ENCODE results near the gene CDH4.

Gene CDH4

GRCh38 chr20:61844621-61845020 lies 592.6 kb downstream of the CDH4 start:
- no CpG with 5 or more reads among the region's 17 CpGs for WGBS (ENCODE audit: extremely low coverage, insufficient coverage, insufficient read length)
- Histone ChIP-seq H4K8ac (ENCODE audit: low read depth, low read length) (no peak overlapping the region), H2AFZ (ENCODE audit: insufficient read depth, low read length, poor library complexity) (no peak overlapping the region), H3K36me3 (ENCODE audit: control insufficient read depth in 1 of 2, insufficient read depth in 2 of 2, low read length in 2 of 2) (no peaks in the 10 kb centered on the region), H3K18ac (ENCODE audit: low read length) (no peak overlapping the region), H3K79me1 (ENCODE audit: low read length) (no peaks in the 10 kb centered on the region), H3K4me2 (ENCODE audit: low read length) (no peak overlapping the region), H2BK12ac (ENCODE audit: low read length) (no peak overlapping the region), H3K27me3 (ENCODE audit: insufficient read depth, low read length) (no peaks in the 10 kb centered on the region), H3K27ac (ENCODE audit: low read depth, low read length) (no peak overlapping the region), H3K79me2 (ENCODE audit: control insufficient read depth, insufficient read depth, low read length, poor library complexity) (no peaks in the 10 kb centered on the region), H4K12ac (ENCODE audit: low read depth, low read length) (no peak overlapping the region), H3K4me1 (ENCODE audit: control insufficient read depth in 1 of 2, insufficient read depth in 2 of 2, low read length in 2 of 2) (no peaks in the 10 kb centered on the region), H4K91ac (ENCODE audit: low read depth, low read length) (no peak overlapping the region), H2BK120ac (ENCODE audit: insufficient read depth, low read length, poor library complexity) (no peak overlapping the region), H2BK5ac (ENCODE audit: low read depth, low read length, poor library complexity) (no peak overlapping the region), H3K14ac (ENCODE audit: low read length) (no peak overlapping the region), H3K9me3 (ENCODE audit: insufficient read depth, low read depth, low read length) (peaks cover 13% of the 10 kb centered on the region), H3K4ac (ENCODE audit: low read depth, low read length) (no peak overlapping the region), H3K9ac (ENCODE audit: low read length) (no peak overlapping the region), H3K23ac (ENCODE audit: low read length) (no peak overlapping the region), H2AK5ac (ENCODE audit: low read length) (no peak overlapping the region), H3K4me3 (ENCODE audit: low read depth, low read length) (no peak overlapping the region)
- no peak for DNase-seq

GRCh38 chr20:61845233-61845671 lies 593.2 kb downstream of the CDH4 start:
- Histone ChIP-seq H3K27me3 (ENCODE audit: insufficient read depth, low read length) (no peaks in the 10 kb centered on the region), H3K36me3 (ENCODE audit: control insufficient read depth in 1 of 2, insufficient read depth in 2 of 2, low read length in 2 of 2) (no peaks in the 10 kb centered on the region), H3K18ac (ENCODE audit: low read length) (no peak overlapping the region), H3K23ac (ENCODE audit: low read length) (no peak overlapping the region), H3K14ac (ENCODE audit: low read length) (no peak overlapping the region), H3K4me3 (ENCODE audit: low read depth, low read length) (no peak overlapping the region), H3K9ac (ENCODE audit: low read length) (no peak overlapping the region), H2AFZ (ENCODE audit: insufficient read depth, low read length, poor library complexity) (no peak overlapping the region), H3K4me1 (ENCODE audit: control insufficient read depth in 1 of 2, insufficient read depth in 2 of 2, low read length in 2 of 2) (no peaks in the 10 kb centered on the region), H2BK120ac (ENCODE audit: insufficient read depth, low read length, poor library complexity) (no peak overlapping the region), H3K79me1 (ENCODE audit: low read length) (no peaks in the 10 kb centered on the region), H2AK5ac (ENCODE audit: low read length) (no peak overlapping the region), H4K91ac (ENCODE audit: low read depth, low read length) (no peak overlapping the region), H3K27ac (ENCODE audit: low read depth, low read length) (no peak overlapping the region), H3K79me2 (ENCODE audit: control insufficient read depth, insufficient read depth, low read length, poor library complexity) (no peaks in the 10 kb centered on the region), H2BK5ac (ENCODE audit: low read depth, low read length, poor library complexity) (no peak overlapping the region), H3K4me2 (ENCODE audit: low read length) (no peak overlapping the region), H3K4ac (ENCODE audit: low read depth, low read length) (no peak overlapping the region), H4K12ac (ENCODE audit: low read depth, low read length) (no peak overlapping the region), H2BK12ac (ENCODE audit: low read length) (no peak overlapping the region), H4K8ac (ENCODE audit: low read depth, low read length) (no peak overlapping the region), H3K9me3 (ENCODE audit: insufficient read depth, low read depth, low read length) (peaks cover 13% of the 10 kb centered on the region)
- no peak for DNase-seq
- no CpG with 5 or more reads among the region's 19 CpGs for WGBS (ENCODE audit: extremely low coverage, insufficient coverage, insufficient read length)

- Histone ChIP-seq H3K14ac (ENCODE audit: low read length) (no peak overlapping the region), H3K23ac (ENCODE audit: low read length) (no peak overlapping the region)
Observed at GRCh38 chr20:61846074-61846473, 594.0 kb downstream of the CDH4 start.

GRCh38 chr20:61846741-61847419 lies 594.8 kb downstream of the CDH4 start:
- H3K27me3 ChIP-seq (ENCODE audit: insufficient read depth, low read length): no peaks in the 10 kb centered on the region
- WGBS (ENCODE audit: extremely low coverage, insufficient coverage, insufficient read length): no CpG with 5 or more reads among the region's 11 CpGs

More at GRCh38 chr20:61846074-61846473, 594.0 kb downstream of the CDH4 start:
- H3K4me2 ChIP-seq (ENCODE audit: low read length): no peak overlapping the region
- no peaks in the 10 kb centered on the region for H3K27me3 ChIP-seq (ENCODE audit: insufficient read depth, low read length)
- no peaks in the 10 kb centered on the region for H3K79me1 ChIP-seq (ENCODE audit: low read length)
- H3K36me3 ChIP-seq (ENCODE audit: control insufficient read depth in 1 of 2, insufficient read depth in 2 of 2, low read length in 2 of 2): no peaks in the 10 kb centered on the region
- H2AK5ac ChIP-seq (ENCODE audit: low read length): no peak overlapping the region
- no peaks in the 10 kb centered on the region for H3K79me2 ChIP-seq (ENCODE audit: control insufficient read depth, insufficient read depth, low read length, poor library complexity)
- no peak overlapping the region for H3K18ac ChIP-seq (ENCODE audit: low read length)
- H2BK120ac ChIP-seq (ENCODE audit: insufficient read depth, low read length, poor library complexity): no peak overlapping the region
- no peak overlapping the region for H4K91ac ChIP-seq (ENCODE audit: low read depth, low read length)
- no peak overlapping the region for H2BK5ac ChIP-seq (ENCODE audit: low read depth, low read length, poor library complexity)
- H3K9me3 ChIP-seq (ENCODE audit: insufficient read depth, low read depth, low read length): peaks cover 13% of the 10 kb centered on the region
- H3K27ac ChIP-seq (ENCODE audit: low read depth, low read length): no peak overlapping the region
- H4K8ac ChIP-seq (ENCODE audit: low read depth, low read length): no peak overlapping the region
- no peaks in the 10 kb centered on the region for H3K4me1 ChIP-seq (ENCODE audit: control insufficient read depth in 1 of 2, insufficient read depth in 2 of 2, low read length in 2 of 2)
- no peak overlapping the region for H3K9ac ChIP-seq (ENCODE audit: low read length)
- no peak overlapping the region for H2BK12ac ChIP-seq (ENCODE audit: low read length)
- no peak for DNase-seq
- no peak overlapping the region for H4K12ac ChIP-seq (ENCODE audit: low read depth, low read length)
- H3K4me3 ChIP-seq (ENCODE audit: low read depth, low read length): no peak overlapping the region
- no peak overlapping the region for H2AFZ ChIP-seq (ENCODE audit: insufficient read depth, low read length, poor library complexity)
- no CpG with 5 or more reads among the region's 15 CpGs for WGBS (ENCODE audit: extremely low coverage, insufficient coverage, insufficient read length)
- no peak overlapping the region for H3K4ac ChIP-seq (ENCODE audit: low read depth, low read length)

More at GRCh38 chr20:61846741-61847419, 594.8 kb downstream of the CDH4 start:
- no peak overlapping the region for H4K12ac ChIP-seq (ENCODE audit: low read depth, low read length)
- H4K8ac ChIP-seq (ENCODE audit: low read depth, low read length): no peak overlapping the region
- H2AFZ ChIP-seq (ENCODE audit: insufficient read depth, low read length, poor library complexity): no peak overlapping the region
- H3K4ac ChIP-seq (ENCODE audit: low read depth, low read length): no peak overlapping the region
- H3K4me2 ChIP-seq (ENCODE audit: low read length): no peak overlapping the region
- no peak overlapping the region for H3K14ac ChIP-seq (ENCODE audit: low read length)
- no peak for DNase-seq
- peaks cover 13% of the 10 kb centered on the region for H3K9me3 ChIP-seq (ENCODE audit: insufficient read depth, low read depth, low read length)
- H3K9ac ChIP-seq (ENCODE audit: low read length): no peak overlapping the region
- H2BK120ac ChIP-seq (ENCODE audit: insufficient read depth, low read length, poor library complexity): no peak overlapping the region
- H3K18ac ChIP-seq (ENCODE audit: low read length): no peak overlapping the region
- H3K4me1 ChIP-seq (ENCODE audit: control insufficient read depth in 1 of 2, insufficient read depth in 2 of 2, low read length in 2 of 2): no peaks in the 10 kb centered on the region
- no peak overlapping the region for H2BK5ac ChIP-seq (ENCODE audit: low read depth, low read length, poor library complexity)
- H2BK12ac ChIP-seq (ENCODE audit: low read length): no peak overlapping the region
- H3K27ac ChIP-seq (ENCODE audit: low read depth, low read length): no peak overlapping the region
- H2AK5ac ChIP-seq (ENCODE audit: low read length): no peak overlapping the region
- H3K79me2 ChIP-seq (ENCODE audit: control insufficient read depth, insufficient read depth, low read length, poor library complexity): no peaks in the 10 kb centered on the region
- no peaks in the 10 kb centered on the region for H3K79me1 ChIP-seq (ENCODE audit: low read length)
- no peak overlapping the region for H3K4me3 ChIP-seq (ENCODE audit: low read depth, low read length)
- H4K91ac ChIP-seq (ENCODE audit: low read depth, low read length): no peak overlapping the region
- H3K36me3 ChIP-seq (ENCODE audit: control insufficient read depth in 1 of 2, insufficient read depth in 2 of 2, low read length in 2 of 2): no peaks in the 10 kb centered on the region
- H3K23ac ChIP-seq (ENCODE audit: low read length): no peak overlapping the region
